ENCODE data around the gene ZBTB38.

GRCh38 chr3:141348837-141349236, 19.5 kb upstream of the ZBTB38 start:
- no peak for TF ChIP-seq YY1 (IDR thresholded peaks at IDR 0.05; ENCODE audit: insufficient read depth, insufficient read length)
- TF ChIP-seq ZNF274 (IDR thresholded peaks at IDR 0.05; ENCODE audit: low read depth, low read length) = no peak
- TF ChIP-seq SUZ12 (IDR thresholded peaks at IDR 0.05; ENCODE audit: extremely low read depth, insufficient read depth, insufficient read length) = no peak
